Small intestine (tissue), 7 donors: Measurements from ENCODE around the gene GMFB. TPM values are rescaled to one million over a fixed set of nuclear protein-coding genes. Genes with fewer than 3 reads are reported as not detected.
A peak's percentile ranks its signal among the peaks of the same experiment; 100 is the strongest.
"Not testable (repeated sequence)": the region's sequence is repeated elsewhere in the genome, so short reads cannot be mapped to it uniquely, and the experiment has no call there.

Experiments
- DNase-seq, 2 donors: peaks; one replicate each; pipeline versions ENCODE4 v3.0.0 to v3.0.0-alpha.2; 2013
- FAIRE-seq: peaks from 2 replicates; lab custom pipeline; 2012; peaks lifted over from hg19 to GRCh38; lab: Jason Lieb, UNC
- H3K27ac ChIP-seq, 3 donors: one replicate each; pipeline ENCODE4 v1.5.1; 2013; ENCODE audit warnings: low read length in 2 of 3, mild to moderate bottlenecking in 2 of 3, control low read depth in 1 of 3, inconsistent platforms in 1 of 3, low read depth in 1 of 3, moderate library complexity in 1 of 3
- H3K27me3 ChIP-seq, 3 donors: one replicate each; pipeline ENCODE4 v1.6.1; 2013; ENCODE audit warnings: low read length in 3 of 3, inconsistent platforms in 1 of 3; ENCODE audit not compliant: control insufficient read depth in 3 of 3, insufficient read depth in 3 of 3
- H3K36me3 ChIP-seq, 3 donors: one replicate each; pipeline ENCODE4 v1.6.1; 2013; ENCODE audit warnings: low read length in 3 of 3, inconsistent platforms in 1 of 3, low read depth in 1 of 3, mild to moderate bottlenecking in 1 of 3, moderate library complexity in 1 of 3; ENCODE audit not compliant: control insufficient read depth in 3 of 3, insufficient read depth in 2 of 3
- H3K4me1 ChIP-seq, 3 donors: one replicate each; pipeline ENCODE4 v1.6.1; 2013; ENCODE audit warnings: low read length in 2 of 3, inconsistent platforms in 1 of 3, low read depth in 1 of 3, mild to moderate bottlenecking in 1 of 3, moderate library complexity in 1 of 3; ENCODE audit not compliant: control insufficient read depth in 3 of 3, insufficient read depth in 2 of 3
- H3K4me3 ChIP-seq, 3 donors: one replicate each; pipeline ENCODE4 v1.5.1; 2013; ENCODE audit warnings: low read length in 3 of 3, control low read depth in 1 of 3, inconsistent platforms in 1 of 3, low read depth in 1 of 3, mild to moderate bottlenecking in 1 of 3, moderate library complexity in 1 of 3
- H3K9me3 ChIP-seq, 2 donors: one replicate each; pipeline ENCODE4 v1.6.1; 2013; ENCODE audit warnings: low read depth in 1 of 2, low read length in 1 of 2; ENCODE audit not compliant: control insufficient read depth in 2 of 2, insufficient read depth in 1 of 2
- WGBS, 3 donors: extraction: QIAGEN DNeasy Blood & Tissue Kit; methylation state at CpG; one replicate each; pipeline ENCODE4 v1.1.7; 2013; 5-methylcytosine and 5-hydroxymethylcytosine counted together
- polyA plus RNA-seq, 4 donors: library from polyadenylated mRNA; stranded (reverse) in 3 of 4; unstranded in 1 of 4; fragments of 200-250 nt in 3 of 4; fragments of 120-200 nt in 1 of 4; gene quantifications; one replicate each; pipeline versions ENCODE4 v1.2.1 to v1.2.3, GENCODE V29; 2013
- donor health status: healthy with polysubstance abuse.
- donor health status: control.
- donor health status: control.
- donor health status: Bipolar disorder and iron deficiency.
- donor health status: healthy.

Gene GMFB
- polyA plus RNA-seq, 4 donors, result 25.9 to 51.6 (median 33.5) TPM

DNA sequence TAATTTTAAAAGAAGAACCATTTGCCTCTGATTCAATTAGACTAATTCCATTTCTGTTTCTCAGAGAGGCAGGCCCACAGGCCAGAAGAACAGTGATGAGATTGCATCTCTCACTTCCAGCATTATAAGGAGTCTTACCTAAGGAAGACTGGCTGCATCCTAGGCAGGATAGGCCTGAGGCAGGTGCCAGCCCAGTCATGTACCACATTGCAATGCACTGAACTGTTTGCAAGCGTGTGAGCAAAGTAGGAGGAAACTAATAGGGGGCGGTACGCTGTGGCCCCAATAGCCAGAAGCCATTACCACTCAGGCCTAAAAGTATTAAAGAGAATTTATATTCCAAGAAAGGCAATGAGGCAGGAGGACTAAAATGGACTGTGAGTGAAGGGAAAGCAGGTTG is 35.5 kb downstream of the GMFB start:
- WGBS, 3 donors, result 96 to 98% (median 97%) methylated on average over 3 of the region's 3 CpGs
- H3K9me3 ChIP-seq, result no peaks in the 10 kb centered on the region
- no peak overlapping the region for H3K27ac ChIP-seq
- H3K4me1 ChIP-seq, result no peaks in the 10 kb centered on the region
- FAIRE-seq, result no peak
- no peak for DNase-seq
- H3K27me3 ChIP-seq, result no peaks in the 10 kb centered on the region
- no peaks in the 10 kb centered on the region for H3K36me3 ChIP-seq
- no peak overlapping the region for H3K4me3 ChIP-seq

DNA sequence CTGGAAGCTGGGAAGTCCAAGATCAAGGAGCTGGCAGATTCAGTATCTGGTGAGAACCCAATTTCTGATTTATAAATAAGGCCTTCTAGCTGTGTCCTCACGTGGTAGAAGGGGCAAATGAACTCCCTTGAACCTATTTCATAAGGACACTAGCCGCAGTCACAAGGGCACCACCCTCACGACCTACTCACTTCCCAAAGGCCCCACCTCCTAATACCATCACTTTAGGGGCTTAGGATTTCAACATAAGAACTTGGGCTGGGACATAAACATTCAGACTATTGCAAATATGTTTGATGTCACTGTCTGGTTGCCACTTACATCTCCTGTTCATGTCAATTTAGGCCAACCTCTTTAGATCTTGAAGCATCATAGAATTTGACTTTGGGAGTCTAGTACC is 36.8 kb downstream of the GMFB start:
- Histone ChIP-seq H3K36me3 (no peaks in the 10 kb centered on the region), H3K27me3 (no peaks in the 10 kb centered on the region), H3K4me3 (no peak overlapping the region), H3K27ac (no peak overlapping the region), H3K4me1 (peaks cover 0 to 5% (median 0%) of the 10 kb centered on the region in 3 donors), H3K9me3 (no peaks in the 10 kb centered on the region)
- DNase-seq (no peak), FAIRE-seq (no peak)
- 61 to 76% (median 66%) methylated on average over 3 of the region's 3 CpGs for WGBS, 3 donors

DNA sequence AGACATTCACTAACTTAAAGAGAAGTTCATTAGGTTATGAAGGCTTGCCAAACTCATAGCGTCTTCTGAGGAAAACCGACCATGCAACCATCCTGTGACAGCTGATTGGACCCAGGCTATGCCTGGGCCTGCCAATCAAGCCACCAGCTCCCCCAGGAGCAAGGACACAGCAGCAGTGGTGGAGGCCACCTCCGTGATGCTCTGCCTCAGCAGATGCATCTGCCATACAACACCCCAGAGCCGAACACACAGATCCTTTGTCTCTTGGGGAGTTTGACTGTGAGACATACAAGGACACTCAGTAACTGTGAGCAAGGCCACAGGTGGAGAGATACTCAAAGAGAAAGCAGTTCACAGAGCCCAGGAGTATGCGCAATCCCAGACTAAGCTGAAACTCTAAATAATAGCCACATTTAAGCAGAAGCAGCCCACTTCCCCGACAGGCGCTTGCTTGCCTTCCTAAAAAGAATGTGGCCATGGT is 37.6 kb downstream of the GMFB start:
- Histone ChIP-seq H3K9me3 (no peaks in the 10 kb centered on the region), H3K4me3 (no peak overlapping the region), H3K36me3 (no peaks in the 10 kb centered on the region), H3K27ac (no peak overlapping the region), H3K27me3 (no peaks in the 10 kb centered on the region), H3K4me1 (peaks cover 4 to 13% (median 4%) of the 10 kb centered on the region in 3 donors)
- DNase-seq (no peak), FAIRE-seq (no peak)
- WGBS, 3 donors, result 91 to 95% (median 92%) methylated on average over 7 of the region's 7 CpGs

DNA sequence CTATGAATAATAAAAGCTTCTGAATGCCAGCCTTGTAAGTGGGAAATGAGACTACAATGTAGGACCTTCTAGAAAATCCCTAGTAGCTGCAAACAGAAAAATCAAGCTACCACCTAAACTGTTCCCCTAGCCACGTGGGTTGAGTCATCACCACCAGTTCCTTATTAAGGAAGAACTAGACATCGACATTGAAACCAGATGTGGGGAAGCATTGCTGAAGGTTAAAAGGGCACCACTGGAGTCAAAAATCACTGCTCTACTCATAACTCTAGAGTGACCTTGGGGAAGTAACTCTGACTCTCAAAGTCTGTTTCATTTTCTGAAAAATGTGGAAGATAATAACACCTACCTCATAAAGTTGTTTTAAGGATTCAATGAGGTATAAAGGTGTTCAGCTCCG is 38.2 kb downstream of the GMFB start:
- H3K9me3 ChIP-seq, result no peaks in the 10 kb centered on the region
- FAIRE-seq (no peak), DNase-seq (no peak)
- H3K27ac ChIP-seq, result no peak overlapping the region
- no peaks in the 10 kb centered on the region for H3K27me3 ChIP-seq
- WGBS, 3 donors, result 57 to 67% (median 63%) methylated on average over 3 of the region's 3 CpGs
- H3K4me1 ChIP-seq, result peaks cover 4 to 16% (median 6%) of the 10 kb centered on the region in 3 donors
- no peaks in the 10 kb centered on the region for H3K36me3 ChIP-seq
- H3K4me3 ChIP-seq, result no peak overlapping the region

GRCh38 chr14:54447231-54447692 is 41.5 kb downstream of the GMFB start:
- WGBS, 3 donors, result 16 to 59% (median 49%) methylated on average over 8 of the region's 8 CpGs
- DNase-seq (peak; percentile 94 to 95), FAIRE-seq (no peak)
- H3K27ac ChIP-seq, result peak overlapping the region; percentile 65 to 81 (median 75)
- no peaks in the 10 kb centered on the region for H3K9me3 ChIP-seq
- H3K27me3 ChIP-seq, result no peaks in the 10 kb centered on the region
- peaks cover 4 to 16% (median 6%) of the 10 kb centered on the region in 3 donors for H3K4me1 ChIP-seq
- H3K36me3 ChIP-seq, result no peaks in the 10 kb centered on the region
- H3K4me3 ChIP-seq, result no peak overlapping the region

DNA sequence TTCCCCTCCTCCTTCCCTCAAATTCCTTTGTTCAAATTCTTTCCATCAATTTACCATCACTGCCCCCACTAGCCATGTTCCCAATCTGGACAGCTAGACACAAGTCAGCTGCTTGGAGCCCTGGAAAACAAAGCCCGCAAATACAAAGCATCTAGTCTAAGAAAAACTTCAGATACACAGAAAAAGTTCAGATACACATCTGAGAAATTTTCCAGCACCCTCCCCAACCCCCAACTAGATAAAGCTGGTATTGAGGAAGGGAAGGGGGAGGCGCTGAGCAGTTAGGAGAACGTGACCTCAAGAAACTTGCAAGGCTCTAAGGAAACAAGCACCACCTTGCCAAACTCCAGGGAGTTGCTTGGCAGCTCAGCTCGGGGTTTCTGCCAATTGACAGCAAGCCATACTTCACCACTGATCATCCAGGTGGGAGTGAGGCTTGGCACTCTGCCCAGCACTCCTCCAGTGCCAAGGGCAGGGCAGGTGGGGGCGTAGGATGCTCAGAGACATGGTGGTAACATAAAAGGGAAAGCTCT is 42.6 kb downstream of the GMFB start:
- Histone ChIP-seq H3K9me3 (no peaks in the 10 kb centered on the region), H3K27ac (peak overlapping the region; percentile 65 to 80 (median 75)), H3K4me1 (peaks cover 4 to 16% (median 6%) of the 10 kb centered on the region in 3 donors), H3K27me3 (no peaks in the 10 kb centered on the region), H3K4me3 (no peak overlapping the region), H3K36me3 (no peaks in the 10 kb centered on the region)
- 20 to 30% (median 24%) methylated on average over 5 of the region's 5 CpGs for WGBS, 3 donors
- DNase-seq (peak; percentile 29 to 53), FAIRE-seq (no peak)

GRCh38 chr14:54444681-54445080 is 44.1 kb downstream of the GMFB start:
- Histone ChIP-seq H3K9me3 (no peaks in the 10 kb centered on the region), H3K36me3 (no peaks in the 10 kb centered on the region), H3K4me3 (no peak overlapping the region), H3K4me1 (peaks cover 4 to 16% (median 10%) of the 10 kb centered on the region in 3 donors), H3K27ac (no peak overlapping the region), H3K27me3 (no peaks in the 10 kb centered on the region)
- 91 to 93% (median 92%) methylated on average over 7 of the region's 7 CpGs for WGBS, 3 donors
- no peak for DNase-seq
- FAIRE-seq, result no peak

GRCh38 chr14:54443981-54444380 is 44.8 kb downstream of the GMFB start:
- Histone ChIP-seq H3K27me3 (no peaks in the 10 kb centered on the region), H3K4me1 (peaks cover 4 to 16% (median 10%) of the 10 kb centered on the region in 3 donors), H3K36me3 (no peaks in the 10 kb centered on the region), H3K4me3 (no peak overlapping the region), H3K27ac (no peak overlapping the region), H3K9me3 (no peaks in the 10 kb centered on the region)
- no peak for FAIRE-seq
- WGBS, 3 donors, result 86 to 94% (median 93%) methylated on average over 18 of the region's 18 CpGs
- no peak for DNase-seq

DNA sequence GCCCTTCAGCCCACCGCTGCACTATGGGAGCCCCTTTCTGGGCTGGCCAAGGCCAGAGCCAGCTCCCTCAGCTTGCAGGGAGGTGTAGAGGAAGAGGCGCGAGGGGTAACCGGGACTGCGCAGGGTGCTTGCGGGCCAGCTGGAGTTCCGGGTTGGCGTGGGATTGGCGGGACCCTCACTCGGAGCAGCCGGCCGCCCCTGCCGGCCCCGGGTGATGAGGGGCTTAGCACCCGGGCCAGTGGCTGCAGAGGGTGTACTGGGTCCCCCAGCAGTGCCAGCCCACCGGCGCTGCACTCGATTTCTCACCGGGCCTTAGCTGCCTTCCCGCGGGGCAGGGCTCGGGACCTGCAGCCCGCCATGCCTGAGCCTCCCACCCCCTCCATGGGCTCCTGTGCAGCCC is 45.8 kb downstream of the GMFB start:
- DNase-seq, H3K4me3 ChIP-seq, H3K9me3 ChIP-seq, FAIRE-seq, H3K27me3 ChIP-seq, H3K36me3 ChIP-seq, H3K27ac ChIP-seq: not testable (repeated sequence)
- 97 to 98% (median 97%) methylated on average over 15 to 22 of the region's 23 CpGs for WGBS, 3 donors
- H3K4me1 ChIP-seq, result peaks cover 4 to 16% (median 10%) of the 10 kb centered on the region in 3 donors
